PC-9 (cell line): ENCODE data around the gene PNISR. TPM values are rescaled to one million over a fixed set of nuclear protein-coding genes. Genes with fewer than 3 reads are reported as not detected.

Experiments used
- BruUV-seq: library from RNA; stranded (reverse); fragments of 400-500 nt; replicated peaks from 2 replicates; lab custom pipeline; 2021; lab: Mats Ljungman, UMichigan
- CTCF ChIA-PET: fragments of 300-600 bp; sonication (Branson Sonifier 250); formaldehyde crosslinking; loops from one replicate; lab custom pipeline; 2022; ENCODE audit warnings: antibody characterized with exemption; lab: Charles Lee
- POLR2A ChIA-PET: fragments of 300-600 bp; sonication (Branson Sonifier 250); formaldehyde crosslinking; loops from one replicate; lab custom pipeline; 2022; ENCODE audit warnings: antibody characterized with exemption; ENCODE audit not compliant: unreplicated experiment; lab: Charles Lee
- DNase-seq, 2 experiments: peaks; one replicate each; pipeline versions ENCODE4 v3.0.0 to v3.0.0-alpha.2; 2015 to 2022; ENCODE audit warnings: mixed read lengths in 1 of 2
- H2AFZ ChIP-seq: fragments of 200-600 bp; sonication (generic); 2 replicates; pipeline ENCODE4 v1.8.1; 2017; ENCODE audit warnings: antibody characterized with exemption
- H3F3A ChIP-seq: fragments of 200-600 bp; sonication (generic); 2 replicates; pipeline ENCODE4 v1.8.1; 2017; ENCODE audit warnings: antibody characterized with exemption, mild to moderate bottlenecking, low read depth; ENCODE audit not compliant: insufficient read depth
- H3K27ac ChIP-seq: fragments of 200-600 bp; sonication (generic); 2 replicates; pipeline ENCODE4 v1.6.1; 2016; ENCODE audit warnings: mixed run types
- H3K27me3 ChIP-seq: fragments of 200-600 bp; sonication (generic); 2 replicates; pipeline ENCODE4 v1.6.1; 2016; ENCODE audit warnings: low read depth, mixed run types; ENCODE audit not compliant: insufficient read depth
- H3K36me3 ChIP-seq: fragments of 200-600 bp; sonication (generic); 2 replicates; pipeline ENCODE4 v1.6.1; 2016; ENCODE audit warnings: low read depth, mixed run types
- H3K4me1 ChIP-seq: fragments of 200-600 bp; sonication (generic); replicated peaks from 2 replicates; pipeline ENCODE4 v1.6.1; 2016; ENCODE audit warnings: mixed run types; ENCODE audit not compliant: insufficient read depth
- H3K4me2 ChIP-seq: fragments of 200-600 bp; sonication (generic); 2 replicates; pipeline ENCODE4 v1.6.1; 2017; ENCODE audit warnings: mixed run types
- H3K4me3 ChIP-seq: fragments of 200-600 bp; sonication (generic); 2 replicates; pipeline ENCODE4 v1.6.1; 2016; ENCODE audit warnings: mixed run types
- H3K79me2 ChIP-seq: fragments of 200-600 bp; sonication (generic); 2 replicates; pipeline ENCODE4 v1.6.1; 2017; ENCODE audit warnings: low read depth, mixed run types
- H3K9me2 ChIP-seq: fragments of 200-600 bp; sonication (generic); 2 replicates; pipeline ENCODE4 v1.8.1; 2017; ENCODE audit warnings: mild to moderate bottlenecking; ENCODE audit not compliant: insufficient read depth
- H3K9me3 ChIP-seq: fragments of 200-600 bp; sonication (generic); 2 replicates; pipeline ENCODE4 v1.8.1; 2016; ENCODE audit warnings: low read depth; ENCODE audit not compliant: insufficient read depth
- H4K20me1 ChIP-seq: fragments of 200-600 bp; sonication (generic); 2 replicates; pipeline ENCODE4 v1.8.1; 2017; ENCODE audit not compliant: insufficient read depth
- EZH2 ChIP-seq: fragments of 200-600 bp; sonication (generic); IDR thresholded peaks from 2 replicates; pipeline ENCODE4 v1.8.0; 2017; ENCODE audit warnings: antibody characterized with exemption, low read depth
- intact Hi-C: fragments of 100-400 bp; cut with micrococcal nuclease; formaldehyde crosslinking; loops from one replicate; pipeline ENCODE4 v1.10.0; 2022; ENCODE audit not compliant: unreplicated experiment
- total RNA-seq: library from RNA; stranded (reverse); gene quantifications from 2 replicates; pipeline ENCODE4 v1.2.3, GENCODE V29; 2021
- TF ChIP-seq, protein P1 (sequence below): fragments of 200-600 bp; sonication (generic); conservative IDR thresholded peaks from 2 replicates; pipeline ENCODE4 v1.6.1; 2017; ENCODE audit warnings: mixed run types, antibody characterized with exemption, mild to moderate bottlenecking, moderate library complexity

Gene PNISR
- total RNA-seq, 1 experiment from 2014 or later, result 110 TPM

- intact Hi-C loops, result loop anchor here (1.0 to 5.0 kb wide), 4 partner anchors 33 to 141 kb away; partner anchors contain the start of genes CCNC and USP45
- TF ChIP-seq EZH2, result no peak
- TF ChIP-seq, protein P1, sequence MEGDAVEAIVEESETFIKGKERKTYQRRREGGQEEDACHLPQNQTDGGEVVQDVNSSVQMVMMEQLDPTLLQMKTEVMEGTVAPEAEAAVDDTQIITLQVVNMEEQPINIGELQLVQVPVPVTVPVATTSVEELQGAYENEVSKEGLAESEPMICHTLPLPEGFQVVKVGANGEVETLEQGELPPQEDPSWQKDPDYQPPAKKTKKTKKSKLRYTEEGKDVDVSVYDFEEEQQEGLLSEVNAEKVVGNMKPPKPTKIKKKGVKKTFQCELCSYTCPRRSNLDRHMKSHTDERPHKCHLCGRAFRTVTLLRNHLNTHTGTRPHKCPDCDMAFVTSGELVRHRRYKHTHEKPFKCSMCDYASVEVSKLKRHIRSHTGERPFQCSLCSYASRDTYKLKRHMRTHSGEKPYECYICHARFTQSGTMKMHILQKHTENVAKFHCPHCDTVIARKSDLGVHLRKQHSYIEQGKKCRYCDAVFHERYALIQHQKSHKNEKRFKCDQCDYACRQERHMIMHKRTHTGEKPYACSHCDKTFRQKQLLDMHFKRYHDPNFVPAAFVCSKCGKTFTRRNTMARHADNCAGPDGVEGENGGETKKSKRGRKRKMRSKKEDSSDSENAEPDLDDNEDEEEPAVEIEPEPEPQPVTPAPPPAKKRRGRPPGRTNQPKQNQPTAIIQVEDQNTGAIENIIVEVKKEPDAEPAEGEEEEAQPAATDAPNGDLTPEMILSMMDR, result peak; percentile 66; the same call in 1 of the 2 replicates
- H3K9me2 ChIP-seq, result no peaks in the 10 kb centered on the region
- peaks cover 31% of the 10 kb centered on the region for H3K4me1 ChIP-seq
- H3F3A ChIP-seq, result peaks cover 23% of the 10 kb centered on the region
- H3K27me3 ChIP-seq, result no peaks in the 10 kb centered on the region
- peak; percentile 70 to 79 for DNase-seq
- no peaks in the 10 kb centered on the region for H3K9me3 ChIP-seq
- peak overlapping the region; percentile 87 for H3K4me2 ChIP-seq
- ChIA-PET CTCF (interaction anchor here (0.7 to 1.3 kb wide), 2 partner anchors 15 to 95 kb away, joined by 3 to 4 read pairs; no protein-coding TSS in a partner anchor), POLR2A (interaction anchor here (0.6 to 0.8 kb wide), 2 partner anchors 143 to 315 kb away, joined by 3 to 5 read pairs; partner anchors contain the start of gene CCNC)
- H4K20me1 ChIP-seq, result peaks cover 37% of the 10 kb centered on the region
- TSS peak; percentile 49 for BruUV-seq
- peak overlapping the region; percentile 94 for H3K27ac ChIP-seq
- peaks cover 65% of the 10 kb centered on the region for H3K79me2 ChIP-seq
- H2AFZ ChIP-seq, result peak overlapping the region; percentile 93
- H3K36me3 ChIP-seq, result peaks cover 5% of the 10 kb centered on the region; the same call in 1 of the 2 replicates
- H3K4me3 ChIP-seq, result peak overlapping the region; percentile 88
These were observed 741 bp upstream of the PNISR start for GRCh38 chr6:99425647-99426450.

GRCh38 chr6:99424022-99424421 is 1.1 kb downstream of the PNISR start:
- Histone ChIP-seq H3K9me2 (no peaks in the 10 kb centered on the region), H3K4me3 (peak overlapping the region; percentile 88), H3K36me3 (peaks cover 8% of the 10 kb centered on the region; the same call in 1 of the 2 replicates), H2AFZ (no peak overlapping the region), H4K20me1 (peaks cover 55% of the 10 kb centered on the region), H3K4me1 (peaks cover 31% of the 10 kb centered on the region), H3K27me3 (no peaks in the 10 kb centered on the region), H3K27ac (0 out of 2 replicates have a peak overlapping the region, but pooled peaks have one; percentile 94), H3K79me2 (peaks cover 83% of the 10 kb centered on the region), H3F3A (peaks cover 23% of the 10 kb centered on the region), H3K4me2 (peak overlapping the region; percentile 87), H3K9me3 (no peaks in the 10 kb centered on the region)
- no peak for DNase-seq
- CTCF ChIA-PET, result interaction anchor here (1.0 kb wide), 1 partner anchor 89 kb away, joined by 5 read pairs; no protein-coding TSS in a partner anchor
- BruUV-seq, result no TSS peak
- POLR2A ChIA-PET, result interaction anchor here (0.6 to 1.0 kb wide), 4 partner anchors 9 to 919 kb away, joined by 3 to 47 read pairs (median 5); partner anchors contain the start of gene COQ3
- intact Hi-C loops, result loop anchor here (2.0 kb wide), 2 partner anchors 89 to 91 kb away; partner anchors contain the start of gene USP45
- TF ChIP-seq EZH2, result no peak

DNA sequence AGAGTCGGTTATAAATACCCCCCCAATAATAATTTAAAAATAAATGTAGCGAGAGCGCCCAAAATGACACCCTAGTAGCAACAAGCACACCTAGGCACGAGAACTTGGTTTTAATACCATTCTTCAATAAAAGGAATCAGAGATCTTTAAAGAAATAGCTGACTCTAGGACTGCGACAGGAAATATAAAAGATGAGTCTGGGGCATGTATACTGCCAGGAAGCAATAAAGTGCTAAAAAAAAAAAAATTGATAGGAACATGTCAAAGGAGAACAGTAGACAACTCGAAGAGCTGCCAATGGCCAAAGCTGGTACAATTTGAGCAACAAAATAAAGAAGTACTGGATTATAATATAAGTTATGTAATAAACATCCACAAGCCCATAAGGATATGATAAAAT is 2.2 kb downstream of the PNISR start:
- Histone ChIP-seq H3K4me2 (peak overlapping the region; percentile 87), H3K9me3 (no peaks in the 10 kb centered on the region), H4K20me1 (peaks cover 65% of the 10 kb centered on the region), H3K4me1 (peaks cover 31% of the 10 kb centered on the region), H3K79me2 (peaks cover 88% of the 10 kb centered on the region), H3K4me3 (no peak overlapping the region), H3K27ac (no peak overlapping the region), H3K9me2 (no peaks in the 10 kb centered on the region), H3F3A (peaks cover 23% of the 10 kb centered on the region), H2AFZ (no peak overlapping the region), H3K36me3 (peaks cover 8% of the 10 kb centered on the region; the same call in 1 of the 2 replicates), H3K27me3 (no peaks in the 10 kb centered on the region)
- no TSS peak for BruUV-seq
- ChIA-PET POLR2A (no interaction called here), CTCF (no interaction called here)
- no peak for DNase-seq
- intact Hi-C loops, result no loop called here
- no peak for TF ChIP-seq EZH2
